DND-41 (cell line): ENCODE data around the gene SCML2.

Source experiments
- ATAC-seq: fragments of 200-7000 bp; cut with Tn5 transposase; 3 replicates; pipeline ENCODE4 v1.9.1; 2021; ENCODE audit warnings: low read depth; ENCODE audit not compliant: insufficient read depth
- DNase-seq: peaks from one replicate; pipeline ENCODE4 v3.0.0-alpha.2; 2020
- H2AFZ ChIP-seq: 2 replicates; pipeline ENCODE4 v1.6.0; 2012; ENCODE audit warnings: low read depth, low read length
- H3K27ac ChIP-seq: 2 replicates; pipeline ENCODE4 v1.5.1; 2012; ENCODE audit warnings: low read length, inconsistent platforms
- H3K27me3 ChIP-seq: fragments of 200-600 bp; sonication (generic); 2 replicates; pipeline ENCODE4 v1.6.0; 2012; ENCODE audit warnings: low read length, mild to moderate bottlenecking, inconsistent platforms; ENCODE audit not compliant: insufficient read depth, poor library complexity
- H3K36me3 ChIP-seq: 2 replicates; pipeline ENCODE4 v1.5.1; 2012; ENCODE audit warnings: low read length, inconsistent platforms; ENCODE audit not compliant: insufficient read depth
- H3K4me1 ChIP-seq: 2 replicates; pipeline ENCODE4 v1.5.1; 2012; ENCODE audit warnings: mild to moderate bottlenecking, low read length; ENCODE audit not compliant: insufficient read depth
- H3K4me2 ChIP-seq: 2 replicates; pipeline ENCODE4 v1.6.0; 2012; ENCODE audit warnings: mild to moderate bottlenecking, moderate library complexity, low read length, inconsistent platforms; ENCODE audit not compliant: insufficient read depth
- H3K4me3 ChIP-seq, 2 experiments: fragments of 200-600 bp in 1 of 2; shearing (Covaris generic) in 1 of 2; 2 replicates each; pipeline ENCODE4 v1.5.1; 2012 to 2016; ENCODE audit warnings: inconsistent platforms in 2 of 2, low read length in 2 of 2, mild to moderate bottlenecking in 2 of 2, low read depth in 1 of 2, moderate library complexity in 1 of 2
- H3K79me2 ChIP-seq: 2 replicates; pipeline ENCODE4 v1.6.0; 2012; ENCODE audit warnings: low read length, inconsistent platforms; ENCODE audit not compliant: insufficient read depth
- H3K9ac ChIP-seq: 2 replicates; pipeline ENCODE4 v1.6.0; 2012; ENCODE audit warnings: low read depth, mild to moderate bottlenecking, inconsistent platforms, low read length, moderate library complexity
- H3K9me3 ChIP-seq: 2 replicates; pipeline ENCODE4 v1.5.1; 2012; ENCODE audit warnings: low read length, moderate library complexity, mild to moderate bottlenecking, inconsistent platforms; ENCODE audit not compliant: insufficient read depth, severe bottlenecking
- H4K20me1 ChIP-seq: 2 replicates; pipeline ENCODE4 v1.6.0; 2012; ENCODE audit warnings: low read length; ENCODE audit not compliant: insufficient read depth
- EZH2 ChIP-seq: IDR thresholded peaks from 3 replicates; pipeline ENCODE4 v1.6.1; 2012; ENCODE audit warnings: borderline replicate concordance, low read depth, mild to moderate bottlenecking, moderate library complexity, low read length, inconsistent platforms; ENCODE audit not compliant: severe bottlenecking
- TF ChIP-seq, protein P1 (sequence below): IDR thresholded peaks from 2 replicates; pipeline ENCODE4 v1.5.1; 2012; ENCODE audit warnings: borderline replicate concordance, low read length, moderate library complexity, mild to moderate bottlenecking; ENCODE audit not compliant: poor library complexity, severe bottlenecking; ENCODE audit errors: extremely low read depth

Gene SCML2

GRCh38 chrX:18351784-18352183 is 2.7 kb downstream of the SCML2 start:
- H3K9me3 ChIP-seq = no peaks in the 10 kb centered on the region
- H3K36me3 ChIP-seq = no peaks in the 10 kb centered on the region
- H3K27me3 ChIP-seq = no peaks in the 10 kb centered on the region
- H3K4me3 ChIP-seq = no peak overlapping the region
- no peak overlapping the region for H2AFZ ChIP-seq
- H3K4me1 ChIP-seq = no peaks in the 10 kb centered on the region
- ATAC-seq (no peak), DNase-seq (no peak)
- H3K4me2 ChIP-seq = no peak overlapping the region
- TF ChIP-seq, protein P1, sequence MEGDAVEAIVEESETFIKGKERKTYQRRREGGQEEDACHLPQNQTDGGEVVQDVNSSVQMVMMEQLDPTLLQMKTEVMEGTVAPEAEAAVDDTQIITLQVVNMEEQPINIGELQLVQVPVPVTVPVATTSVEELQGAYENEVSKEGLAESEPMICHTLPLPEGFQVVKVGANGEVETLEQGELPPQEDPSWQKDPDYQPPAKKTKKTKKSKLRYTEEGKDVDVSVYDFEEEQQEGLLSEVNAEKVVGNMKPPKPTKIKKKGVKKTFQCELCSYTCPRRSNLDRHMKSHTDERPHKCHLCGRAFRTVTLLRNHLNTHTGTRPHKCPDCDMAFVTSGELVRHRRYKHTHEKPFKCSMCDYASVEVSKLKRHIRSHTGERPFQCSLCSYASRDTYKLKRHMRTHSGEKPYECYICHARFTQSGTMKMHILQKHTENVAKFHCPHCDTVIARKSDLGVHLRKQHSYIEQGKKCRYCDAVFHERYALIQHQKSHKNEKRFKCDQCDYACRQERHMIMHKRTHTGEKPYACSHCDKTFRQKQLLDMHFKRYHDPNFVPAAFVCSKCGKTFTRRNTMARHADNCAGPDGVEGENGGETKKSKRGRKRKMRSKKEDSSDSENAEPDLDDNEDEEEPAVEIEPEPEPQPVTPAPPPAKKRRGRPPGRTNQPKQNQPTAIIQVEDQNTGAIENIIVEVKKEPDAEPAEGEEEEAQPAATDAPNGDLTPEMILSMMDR = no peak
- no peak for TF ChIP-seq EZH2
- H4K20me1 ChIP-seq = no peaks in the 10 kb centered on the region
- H3K79me2 ChIP-seq = no peaks in the 10 kb centered on the region
- H3K27ac ChIP-seq = no peak overlapping the region
- no peak overlapping the region for H3K9ac ChIP-seq

DNA sequence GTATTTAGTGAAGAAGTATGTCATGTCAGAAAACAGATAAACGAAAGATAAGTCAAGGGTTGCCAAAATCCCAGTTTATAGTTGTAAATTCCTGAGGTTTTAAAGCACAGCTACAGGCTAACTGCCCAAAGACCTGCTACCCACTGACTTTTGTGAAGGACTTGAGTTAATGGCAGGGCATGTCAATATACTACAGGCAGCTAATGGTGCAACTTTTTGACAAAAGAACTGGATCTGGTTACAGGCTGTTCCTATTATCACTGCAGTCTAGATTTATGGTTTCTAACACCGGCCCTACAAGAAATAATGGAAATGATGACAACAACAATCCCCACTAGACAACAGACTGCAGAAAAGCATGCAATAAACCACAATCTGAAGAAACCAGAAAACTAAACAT is 6.4 kb downstream of the SCML2 start:
- H2AFZ ChIP-seq = no peak overlapping the region
- no peak for DNase-seq
- H3K4me2 ChIP-seq = no peak overlapping the region
- no peak overlapping the region for H3K27ac ChIP-seq
- H3K36me3 ChIP-seq = no peaks in the 10 kb centered on the region
- TF ChIP-seq, protein P1 = no peak
- no peak for TF ChIP-seq EZH2
- H3K79me2 ChIP-seq = no peaks in the 10 kb centered on the region
- no peaks in the 10 kb centered on the region for H3K9me3 ChIP-seq
- H3K9ac ChIP-seq = no peak overlapping the region
- no peaks in the 10 kb centered on the region for H3K4me1 ChIP-seq
- no peak for ATAC-seq
- H3K27me3 ChIP-seq = no peaks in the 10 kb centered on the region
- no peak overlapping the region for H3K4me3 ChIP-seq
- H4K20me1 ChIP-seq = no peaks in the 10 kb centered on the region

GRCh38 chrX:18309401-18309800 is 45.1 kb downstream of the SCML2 start:
- no peak for ATAC-seq
- no peak overlapping the region for H3K27ac ChIP-seq
- no peak overlapping the region for H3K4me3 ChIP-seq
- no peak overlapping the region for H2AFZ ChIP-seq
- no peaks in the 10 kb centered on the region for H3K79me2 ChIP-seq
- no peaks in the 10 kb centered on the region for H3K4me1 ChIP-seq
- DNase-seq = no peak
- no peaks in the 10 kb centered on the region for H3K27me3 ChIP-seq
- H3K36me3 ChIP-seq = no peaks in the 10 kb centered on the region
- no peak overlapping the region for H3K4me2 ChIP-seq
- no peaks in the 10 kb centered on the region for H3K9me3 ChIP-seq
- no peaks in the 10 kb centered on the region for H4K20me1 ChIP-seq
- H3K9ac ChIP-seq = no peak overlapping the region
- no peak for TF ChIP-seq EZH2
- TF ChIP-seq, protein P1 = no peak

GRCh38 chrX:18297251-18297650 is 57.2 kb downstream of the SCML2 start:
- no peaks in the 10 kb centered on the region for H4K20me1 ChIP-seq
- no peaks in the 10 kb centered on the region for H3K9me3 ChIP-seq
- H3K4me1 ChIP-seq = no peaks in the 10 kb centered on the region
- ATAC-seq (no peak), DNase-seq (no peak)
- no peak overlapping the region for H2AFZ ChIP-seq
- no peak overlapping the region for H3K4me2 ChIP-seq
- H3K27ac ChIP-seq = no peak overlapping the region
- no peak overlapping the region for H3K9ac ChIP-seq
- H3K4me3 ChIP-seq = no peak overlapping the region
- no peak for TF ChIP-seq EZH2
- TF ChIP-seq, protein P1 = no peak
- no peaks in the 10 kb centered on the region for H3K27me3 ChIP-seq
- H3K36me3 ChIP-seq = no peaks in the 10 kb centered on the region
- no peaks in the 10 kb centered on the region for H3K79me2 ChIP-seq
